Measurements from ENCODE around the gene BCAP31. TPM values are rescaled to one million over a fixed set of nuclear protein-coding genes. Genes with fewer than 3 reads are reported as not detected.
A peak's percentile ranks its signal among the peaks of the same experiment; 100 is the strongest.

Gene BCAP31
- total and polyA plus RNA-seq, 9 donors = 53.7 to 195 (median 135) TPM

DNA sequence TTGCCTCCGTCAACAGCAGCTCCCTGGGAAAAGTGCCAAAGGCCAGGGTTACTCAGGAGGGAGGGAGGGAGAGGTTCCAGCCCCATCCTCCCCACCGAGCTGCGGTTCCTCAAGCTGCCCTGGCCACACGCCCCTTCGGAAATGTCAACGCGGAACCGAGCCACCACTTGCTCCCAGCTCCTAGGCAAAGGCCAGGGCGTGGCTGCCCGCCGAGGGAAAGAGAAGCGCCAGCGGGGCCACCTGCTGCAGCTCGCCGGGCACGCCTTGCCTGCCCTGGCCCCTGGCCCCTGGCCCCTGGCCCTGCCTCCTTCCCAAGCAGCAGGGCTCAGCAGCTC lies 21.2 kb downstream of the BCAP31 start:
- Histone ChIP-seq H3K4me1 (ENCODE audit: insufficient read depth) (no peaks in the 10 kb centered on the region), H3K27ac (no peak overlapping the region), H3K4me3 (no peak overlapping the region), H3K9me3 (no peaks in the 10 kb centered on the region), H3K27me3 (no peaks in the 10 kb centered on the region), H3K36me3 (no peaks in the 10 kb centered on the region)
- TF ChIP-seq, protein P1, sequence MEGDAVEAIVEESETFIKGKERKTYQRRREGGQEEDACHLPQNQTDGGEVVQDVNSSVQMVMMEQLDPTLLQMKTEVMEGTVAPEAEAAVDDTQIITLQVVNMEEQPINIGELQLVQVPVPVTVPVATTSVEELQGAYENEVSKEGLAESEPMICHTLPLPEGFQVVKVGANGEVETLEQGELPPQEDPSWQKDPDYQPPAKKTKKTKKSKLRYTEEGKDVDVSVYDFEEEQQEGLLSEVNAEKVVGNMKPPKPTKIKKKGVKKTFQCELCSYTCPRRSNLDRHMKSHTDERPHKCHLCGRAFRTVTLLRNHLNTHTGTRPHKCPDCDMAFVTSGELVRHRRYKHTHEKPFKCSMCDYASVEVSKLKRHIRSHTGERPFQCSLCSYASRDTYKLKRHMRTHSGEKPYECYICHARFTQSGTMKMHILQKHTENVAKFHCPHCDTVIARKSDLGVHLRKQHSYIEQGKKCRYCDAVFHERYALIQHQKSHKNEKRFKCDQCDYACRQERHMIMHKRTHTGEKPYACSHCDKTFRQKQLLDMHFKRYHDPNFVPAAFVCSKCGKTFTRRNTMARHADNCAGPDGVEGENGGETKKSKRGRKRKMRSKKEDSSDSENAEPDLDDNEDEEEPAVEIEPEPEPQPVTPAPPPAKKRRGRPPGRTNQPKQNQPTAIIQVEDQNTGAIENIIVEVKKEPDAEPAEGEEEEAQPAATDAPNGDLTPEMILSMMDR (IDR thresholded peaks at IDR 0.05) = no peak
- TF ChIP-seq EP300 (IDR thresholded peaks at IDR 0.05) (no peak), POLR2A (IDR thresholded peaks at IDR 0.05) (no peak)
- intact Hi-C loops (cut with DNase I) = no loop called here
- peak; percentile 55 to 76 (median 68) for DNase-seq
- 50 to 65% (median 56%) methylated on average over 15 to 16 of the region's 16 CpGs for WGBS, 3 donors

DNA sequence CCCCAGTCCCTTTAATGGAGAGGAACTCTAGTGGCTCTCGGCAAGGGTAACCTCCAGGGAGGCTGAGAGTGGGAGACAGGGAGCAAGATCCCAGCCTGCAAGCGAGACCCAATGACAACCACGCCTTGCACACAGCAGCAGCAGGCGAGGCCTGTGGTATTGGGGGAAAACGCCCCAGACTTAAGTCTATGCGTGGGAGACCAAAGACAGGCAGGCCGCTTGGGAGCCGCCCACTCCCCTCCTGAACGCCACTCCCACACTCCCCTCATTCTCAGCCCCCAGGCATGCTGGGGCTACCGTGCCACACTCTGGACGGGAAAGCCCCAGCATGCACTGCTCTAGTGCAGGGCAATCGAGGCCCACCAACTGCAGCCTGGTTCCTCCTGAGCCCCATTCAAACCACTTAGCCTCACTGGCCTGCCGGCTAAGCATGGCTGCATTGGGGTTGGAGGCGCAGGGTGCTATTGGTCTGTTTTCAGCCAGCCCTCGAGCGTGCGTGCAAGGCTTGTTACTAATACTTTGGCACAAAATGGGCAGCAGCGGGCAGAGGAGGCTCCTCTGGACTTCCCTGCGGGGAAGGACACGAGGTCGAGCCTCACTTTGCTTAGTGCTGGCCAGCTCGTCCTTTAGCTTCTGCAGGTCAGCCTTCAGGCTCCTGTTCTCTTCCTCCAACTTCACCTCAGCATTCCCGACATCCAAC lies 21.7 kb downstream of the BCAP31 start:
- TF ChIP-seq, protein P1 (IDR thresholded peaks at IDR 0.05) = no peak
- TF ChIP-seq POLR2A (IDR thresholded peaks at IDR 0.05) (no peak), EP300 (IDR thresholded peaks at IDR 0.05) (no peak)
- Histone ChIP-seq H3K9me3 (no peaks in the 10 kb centered on the region), H3K27ac (no peak overlapping the region), H3K4me1 (ENCODE audit: insufficient read depth) (no peaks in the 10 kb centered on the region), H3K4me3 (no peak overlapping the region), H3K27me3 (no peaks in the 10 kb centered on the region), H3K36me3 (no peaks in the 10 kb centered on the region)
- intact Hi-C loops (cut with DNase I) = no loop called here
- 69 to 72% (median 69%) methylated on average over 23 of the region's 23 CpGs for WGBS, 3 donors
- DNase-seq = no peak

DNA sequence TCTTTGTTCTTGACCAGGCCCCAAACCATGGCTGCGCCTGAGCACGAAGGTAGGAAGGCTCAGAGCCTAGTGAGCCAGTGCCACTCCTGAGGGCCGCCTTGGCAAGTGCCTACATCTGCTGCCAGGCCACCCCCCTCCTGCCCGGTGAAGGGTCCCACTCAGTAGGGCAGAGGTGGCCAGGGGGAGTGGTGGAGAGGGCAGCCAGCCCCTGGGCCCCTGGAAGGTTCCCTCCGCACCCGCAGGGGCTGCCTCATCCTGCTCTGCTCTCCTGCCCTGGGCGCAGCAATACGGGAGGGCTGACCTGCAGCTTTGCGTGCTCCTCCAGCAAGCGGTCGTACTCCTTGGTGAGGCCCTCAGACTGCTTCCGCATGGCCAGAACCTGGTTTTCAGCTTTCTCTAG lies 22.5 kb downstream of the BCAP31 start:
- H3K9me3 ChIP-seq = no peaks in the 10 kb centered on the region
- H3K4me1 ChIP-seq (ENCODE audit: insufficient read depth) = no peaks in the 10 kb centered on the region
- H3K27me3 ChIP-seq = no peaks in the 10 kb centered on the region
- H3K36me3 ChIP-seq = no peaks in the 10 kb centered on the region
- intact Hi-C loops (cut with DNase I) = no loop called here
- no peak for TF ChIP-seq EP300 (IDR thresholded peaks at IDR 0.05)
- TF ChIP-seq POLR2A (IDR thresholded peaks at IDR 0.05) = no peak
- TF ChIP-seq, protein P1 (IDR thresholded peaks at IDR 0.05) = no peak
- no peak overlapping the region for H3K27ac ChIP-seq
- H3K4me3 ChIP-seq = no peak overlapping the region
- DNase-seq = no peak
- WGBS, 3 donors = 88 to 92% (median 88%) methylated on average over 12 of the region's 12 CpGs

DNA sequence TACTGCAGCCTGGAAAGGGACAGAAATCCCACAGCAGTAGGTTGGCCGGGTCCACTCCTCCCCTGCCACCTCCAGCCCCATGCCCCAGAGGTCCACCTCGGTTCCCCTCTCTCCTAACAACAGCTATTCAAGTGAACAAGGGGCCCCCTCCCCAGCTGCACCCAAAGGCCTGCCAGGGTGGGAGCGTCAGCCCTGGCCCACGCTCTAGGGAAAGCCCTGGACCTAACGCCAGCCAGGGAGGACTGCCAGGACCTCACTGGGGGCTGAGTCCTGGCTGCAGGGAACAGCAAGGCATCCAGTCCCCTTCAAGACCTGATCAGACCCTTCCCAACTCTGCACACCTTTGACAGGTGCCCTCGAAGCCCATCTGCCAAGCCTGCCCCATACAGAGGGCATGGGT lies 23.2 kb downstream of the BCAP31 start:
- WGBS, 3 donors = 71 to 85% (median 78%) methylated on average over 4 to 6 of the region's 6 CpGs
- DNase-seq = no peak
- Histone ChIP-seq H3K9me3 (no peaks in the 10 kb centered on the region), H3K36me3 (no peaks in the 10 kb centered on the region), H3K27ac (no peak overlapping the region), H3K27me3 (no peaks in the 10 kb centered on the region), H3K4me3 (no peak overlapping the region), H3K4me1 (ENCODE audit: insufficient read depth) (no peaks in the 10 kb centered on the region)
- TF ChIP-seq EP300 (IDR thresholded peaks at IDR 0.05) = no peak
- TF ChIP-seq, protein P1 (IDR thresholded peaks at IDR 0.05) = no peak
- no peak for TF ChIP-seq POLR2A (IDR thresholded peaks at IDR 0.05)
- intact Hi-C loops (cut with DNase I) = no loop called here

Data from ovary (tissue), 9 donors.